Heart left ventricle (tissue), 16 donors: ENCODE measurements around the gene SLC29A3. TPM values are rescaled to one million over a fixed set of nuclear protein-coding genes. Genes with fewer than 3 reads are reported as not detected.

Experiments used
- ATAC-seq, 4 donors: fragments of 200-7000 bp; cut with Tn5 transposase; one replicate each; pipeline ENCODE4 v1.9.1; 2020 to 2022; ENCODE audit warnings: moderate library complexity in 4 of 4, mild to moderate bottlenecking in 3 of 4, moderate number of reproducible peaks in 1 of 4
- DNase-seq, 5 donors: peaks; one replicate each; pipeline ENCODE4 v3.0.0-alpha.2; 2020
- H3K27ac ChIP-seq, 12 donors: fragments of 200-600 bp; sonication (generic) in 4 of 12; one replicate each; pipeline versions ENCODE4 v1.5.0 to v1.8.0; 2016 to 2022; ENCODE audit warnings: mild to moderate bottlenecking in 2 of 12
- H3K27me3 ChIP-seq, 9 donors: fragments of 200-600 bp; sonication (generic) in 2 of 9; one replicate each; pipeline versions ENCODE4 v1.5.1 to v1.8.0; 2016 to 2022; ENCODE audit warnings: mild to moderate bottlenecking in 3 of 9
- H3K36me3 ChIP-seq, 9 donors: fragments of 200-600 bp; sonication (generic) in 2 of 9; one replicate each; pipeline versions ENCODE4 v1.5.0 to v1.8.0; 2018 to 2022; ENCODE audit warnings: mild to moderate bottlenecking in 2 of 9
- H3K4me1 ChIP-seq, 12 donors: fragments of 200-600 bp; sonication (generic) in 4 of 12; one replicate each; pipeline versions ENCODE4 v1.5.0 to v1.8.0; 2016 to 2022; ENCODE audit warnings: mild to moderate bottlenecking in 3 of 12
- H3K4me3 ChIP-seq, 12 donors: fragments of 200-600 bp; sonication (generic) in 4 of 12; one replicate each; pipeline versions ENCODE4 v1.5.0 to v1.8.0; 2017 to 2022; ENCODE audit warnings: mild to moderate bottlenecking in 9 of 12, moderate library complexity in 4 of 12
- H3K9me3 ChIP-seq, 12 donors: fragments of 200-600 bp; sonication (generic) in 4 of 12; one replicate each; pipeline versions ENCODE4 v1.5.0 to v1.8.0; 2016 to 2022; ENCODE audit warnings: mild to moderate bottlenecking in 1 of 12
- CTCF ChIP-seq, 12 donors: fragments of 200-600 bp; sonication (generic) in 4 of 12; IDR thresholded peaks; one replicate each; pipeline versions ENCODE4 v1.5.0 to v1.8.0; 2018 to 2022; ENCODE audit warnings: antibody characterized with exemption in 12 of 12, mild to moderate bottlenecking in 5 of 12
- POLR2A ChIP-seq, 2 donors: fragments of 450-650 bp; IDR thresholded peaks; one replicate each; pipeline ENCODE4 v1.6.1; 2017; ENCODE audit warnings: antibody characterized with exemption in 2 of 2, mild to moderate bottlenecking in 2 of 2, moderate library complexity in 2 of 2
- WGBS, 4 donors: extraction: QIAGEN DNeasy Blood & Tissue Kit in 2 of 4; methylation state at CpG; one replicate each; pipeline versions ENCODE4 v1.1.5 to v1.1.7; 2013 to 2018; 5-methylcytosine and 5-hydroxymethylcytosine counted together
- intact Hi-C, 10 donors: fragments of 100-400 bp; cut with DNase I; formaldehyde crosslinking; loops; one replicate each; pipeline versions ENCODE4 v1.11.1 to v1.14.2; 2022
- polyA plus RNA-seq, 2 donors: library from polyadenylated mRNA; stranded (reverse); fragments of 200-250 nt; gene quantifications; one replicate each; pipeline ENCODE4 v1.2.3, GENCODE V29; 2013
- total RNA-seq, 9 donors: library from RNA; depleted of rRNA in 2 of 9; stranded (reverse); fragments of >200 nt in 2 of 9; fragmentation: NEBNext Ultra II Directional in 3 of 9; extraction: Animal tissue kit (Norgen Biotek cat#: 25700) in 3 of 9; gene quantifications; one replicate each; pipeline versions ENCODE4 v1.1.0 to v1.2.4, GENCODE V29; 2016 to 2023
- donor health status: ischemic (EF 13 %, LVEDD 7.1; RV severe dilation, severe dysfunction).
- donor health status: healthy with polysubstance abuse.
- donor health status: DM: no; HTN: yes; CAD: no.
- donor health status: DM: no; HTN: no; CAD: no.
- donor health status: ischemic (EF 25% LVEDD 6.9; RV normal size, moderate dysfunction).
- donor health status: ischemic (EF 25% LVEDD 5.7; RV mildly dilated, moderate dysfunction).
- donor health status: healthy.
- donor health status: DM: yes; HTN: yes; CAD: no.
- donor health status: ischemic (EF 35%, LVEDD 5.7; RV mildly dilated, moderate dysfunction).
- donor health status: nonischemic (EF 11% LVEDD 7.7; RV severe dilation, severe dysfunction).
- donor health status: DM: yes; HTN: yes; CAD: no.
- donor health status: PGD.
- donor health status: ischemic (EF 29% LVEDD 5.4; RV normal size, mild dysfunction).
- donor health status: nonischemic (EF 23%, LVEDD 6.1; RV moderate dilation, normal function).

SLC29A3 gene
- total and polyA plus RNA-seq, 11 donors = 0.76 to 6.2 (median 1.6) TPM

DNA sequence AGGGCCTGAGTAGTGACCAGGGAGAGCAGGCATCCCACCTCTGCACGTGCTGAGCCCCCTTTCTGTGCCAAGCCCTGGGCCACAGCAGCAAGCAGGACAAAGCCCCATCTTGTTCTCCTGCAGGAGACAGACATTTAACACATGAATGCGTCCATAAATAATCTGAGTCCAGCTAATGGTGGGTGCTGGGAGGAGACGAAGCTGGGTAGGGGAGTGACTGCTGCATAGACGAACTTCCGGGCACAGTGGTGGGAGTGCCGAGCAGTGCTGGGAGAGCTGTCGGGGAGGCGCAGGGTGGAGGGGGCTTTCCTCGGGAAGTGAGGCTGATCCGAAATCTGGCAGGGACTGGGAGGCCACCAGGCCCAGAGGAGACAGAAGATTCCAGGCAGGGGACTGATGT, 35.2 kb upstream of the SLC29A3 start:
- Histone ChIP-seq H3K27me3 (no peaks in the 10 kb centered on the region), H3K4me1 (peaks cover 0 to 7% (median 3%) of the 10 kb centered on the region in 12 donors), H3K9me3 (no peaks in the 10 kb centered on the region), H3K36me3 (peaks cover 0 to 87% (median 39%) of the 10 kb centered on the region in 9 donors), H3K27ac (no peak overlapping the region), H3K4me3 (no peak overlapping the region)
- TF ChIP-seq POLR2A (IDR thresholded peaks at IDR 0.05) (no peak), CTCF (IDR thresholded peaks at IDR 0.05) (no peak)
- WGBS, 4 donors = 77 to 88% (median 83%) methylated on average over 10 of the region's 10 CpGs
- intact Hi-C loops = loop anchor here in 9 of 10 donors (2.0 to 10.0 kb wide), 6 partner anchors 73 to 381 kb away; no protein-coding TSS in a partner anchor
- no peak for DNase-seq
- no peak for ATAC-seq

GRCh38 chr10:71284544-71285179, 34.4 kb upstream of the SLC29A3 start:
- ATAC-seq (peak in 1 of 4 donors; percentile 8), DNase-seq (no peak)
- Histone ChIP-seq H3K4me3 (no peak overlapping the region), H3K36me3 (peaks cover 0 to 93% (median 39%) of the 10 kb centered on the region in 9 donors), H3K27me3 (no peaks in the 10 kb centered on the region), H3K4me1 (peaks cover 0 to 6% (median 0%) of the 10 kb centered on the region in 12 donors), H3K9me3 (no peaks in the 10 kb centered on the region), H3K27ac (no peak overlapping the region)
- intact Hi-C loops = loop anchor here (1.0 to 10.0 kb wide), 11 partner anchors 72 to 382 kb away; partner anchors contain the start of gene UNC5B (in 1 of the 10)
- WGBS, 4 donors = 87 to 91% (median 89%) methylated on average over 10 to 19 of the region's 19 CpGs
- TF ChIP-seq CTCF (IDR thresholded peaks at IDR 0.05) = no peak
- no peak for TF ChIP-seq POLR2A (IDR thresholded peaks at IDR 0.05)

DNA sequence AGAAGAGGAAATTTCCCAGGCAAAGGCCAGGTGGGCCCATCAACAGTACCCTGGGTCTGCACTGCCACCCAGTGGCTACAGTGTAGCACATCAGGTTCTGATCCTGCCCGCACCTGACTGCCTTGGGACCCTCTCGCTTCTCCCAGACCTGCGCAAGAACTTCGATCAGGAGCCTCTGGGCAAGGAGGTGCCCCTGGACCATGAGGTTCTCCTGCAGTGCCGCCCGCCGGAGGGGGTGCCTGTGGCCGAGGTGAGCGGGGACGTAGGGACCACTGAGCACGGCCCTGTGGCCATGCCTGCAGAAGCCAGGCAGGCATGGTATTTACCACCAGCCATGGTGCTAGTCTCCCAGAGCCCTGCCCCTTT, 33.9 kb upstream of the SLC29A3 start:
- WGBS, 4 donors = 68 to 100% (median 71%) methylated on average over 3 to 11 of the region's 11 CpGs
- peak in 2 of 5 donors; percentile 45 to 58 for DNase-seq
- peak in 3 of 4 donors; percentile 64 to 71 (median 69) for ATAC-seq

More for the DNA sequence above, 33.9 kb upstream of the SLC29A3 start:
- Histone ChIP-seq H3K27ac (no peak overlapping the region), H3K9me3 (no peaks in the 10 kb centered on the region), H3K27me3 (no peaks in the 10 kb centered on the region), H3K4me3 (no peak overlapping the region), H3K4me1 (peaks cover 0 to 9% (median 3%) of the 10 kb centered on the region in 12 donors), H3K36me3 (peaks cover 0 to 93% (median 39%) of the 10 kb centered on the region in 9 donors)
- peak; percentile 56 to 85 (median 76) for TF ChIP-seq CTCF (IDR thresholded peaks at IDR 0.05)
- no peak for TF ChIP-seq POLR2A (IDR thresholded peaks at IDR 0.05)
- intact Hi-C loops = loop anchor here in 9 of 10 donors (1.0 to 10.0 kb wide), 11 partner anchors 73 to 383 kb away; partner anchors contain the start of gene UNC5B (in 1 of the 9)
